GM18870 (cell line): ENCODE data around the gene S100A9.
"Not testable (repeated sequence)": the region's sequence is repeated elsewhere in the genome, so short reads cannot be mapped to it uniquely, and the experiment has no call there.

ENCODE experiments used
- ATAC-seq: cut with Tn5 transposase; IDR thresholded peaks from one replicate; pipeline ENCODE4 v1.9.1; 2021; ENCODE audit warnings: moderate library complexity; ENCODE audit not compliant: unreplicated experiment

S100A9 gene

GRCh38 chr1:153403421-153404085 lies 45.9 kb downstream of the S100A9 start:
- ATAC-seq: no peak

- ATAC-seq: no peak
These were observed 46.5 kb downstream of the S100A9 start for GRCh38 chr1:153404086-153404635.

GRCh38 chr1:153404768-153405167 lies 47.1 kb downstream of the S100A9 start:
- ATAC-seq: no peak

- ATAC-seq: not testable (repeated sequence)
These were observed 48.4 kb downstream of the S100A9 start for GRCh38 chr1:153405825-153406599.

GRCh38 chr1:153407274-153407673 lies 49.6 kb downstream of the S100A9 start:
- ATAC-seq: not testable (repeated sequence)
